ENCODE measurements around the gene MAP4K3.

DNA sequence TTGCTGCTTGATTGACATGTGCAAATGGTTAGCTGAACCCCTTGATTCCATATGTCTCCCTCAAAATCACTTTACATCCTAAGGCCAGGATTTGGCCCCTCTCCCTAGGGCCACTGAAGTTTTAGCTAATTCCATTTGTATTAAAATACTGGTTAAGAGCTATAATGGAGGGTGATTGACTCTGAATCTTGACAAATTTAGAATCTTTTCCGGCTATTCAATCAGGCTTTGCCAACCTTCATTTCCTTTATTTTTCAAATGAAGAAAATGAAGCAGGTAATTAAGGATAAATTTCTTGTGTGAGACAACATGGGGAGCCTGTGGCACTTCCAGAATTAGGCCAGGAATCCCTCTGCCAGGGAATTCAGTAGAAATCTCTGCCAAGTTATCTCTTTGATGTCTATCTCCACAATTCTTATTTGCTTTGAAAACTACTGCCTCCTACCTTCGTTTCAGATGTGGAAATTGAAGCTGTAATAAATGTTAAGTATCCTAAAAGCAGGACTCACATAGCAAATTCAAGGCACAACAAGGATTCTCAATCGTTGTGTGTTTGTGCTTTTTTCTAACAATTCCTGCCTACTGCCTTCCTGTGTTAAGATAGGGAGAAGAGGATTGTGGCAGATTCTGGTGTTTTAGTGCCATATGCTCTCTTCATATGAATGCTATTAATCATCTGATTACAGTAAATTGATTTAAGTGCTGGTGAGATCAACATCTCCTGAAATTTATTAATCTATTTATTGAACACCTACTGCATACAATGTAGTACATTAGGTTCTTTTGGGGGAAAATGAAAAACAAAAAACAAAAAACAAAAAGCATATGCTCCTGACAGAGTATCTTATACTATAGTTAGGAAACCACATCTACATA lies 47.8 kb upstream of the MAP4K3 start:
- no peak for TF ChIP-seq POLR2AphosphoS5 (IDR thresholded peaks at IDR 0.05)
- no peak for TF ChIP-seq CTCF (IDR thresholded peaks at IDR 0.05)
- no peak for TF ChIP-seq POLR2A (IDR thresholded peaks at IDR 0.05)

Measured in breast epithelium (tissue), 3 donors.